H54 (cell line): ENCODE measurements around the gene CKS2.

Source experiments
- DNase-seq: peaks from one replicate; pipeline ENCODE4 v3.0.0; 2011; ENCODE audit warnings: low spot score, mixed read lengths; ENCODE audit not compliant: insufficient read length
- FAIRE-seq: peaks from 3 replicates; lab custom pipeline; 2011; peaks lifted over from hg19 to GRCh38; lab: Jason Lieb, UNC
- POLR2A ChIP-seq: IDR thresholded peaks from 2 replicates; pipeline ENCODE4 v1.6.1; 2011; ENCODE audit warnings: low read depth, mild to moderate bottlenecking, low read length

Gene CKS2

GRCh38 chr9:89350988-89351557 lies 40.1 kb downstream of the CKS2 start:
- TF ChIP-seq POLR2A = no peak
- FAIRE-seq = no peak
- DNase-seq = no peak

GRCh38 chr9:89351584-89352300 lies 40.7 kb downstream of the CKS2 start:
- TF ChIP-seq POLR2A = no peak
- FAIRE-seq (no peak), DNase-seq (no peak)

GRCh38 chr9:89352451-89352850 lies 41.5 kb downstream of the CKS2 start:
- DNase-seq (no peak), FAIRE-seq (no peak)
- no peak for TF ChIP-seq POLR2A

GRCh38 chr9:89352874-89353649 lies 42.1 kb downstream of the CKS2 start:
- no peak for TF ChIP-seq POLR2A
- no peak for FAIRE-seq
- no peak for DNase-seq

GRCh38 chr9:89353989-89354388 lies 43.0 kb downstream of the CKS2 start:
- DNase-seq = no peak
- no peak for FAIRE-seq
- no peak for TF ChIP-seq POLR2A

- DNase-seq (no peak), FAIRE-seq (no peak)
- no peak for TF ChIP-seq POLR2A
These were observed 43.5 kb downstream of the CKS2 start for GRCh38 chr9:89354471-89354870.

GRCh38 chr9:89356782-89357181 lies 45.8 kb downstream of the CKS2 start:
- DNase-seq (no peak), FAIRE-seq (no peak)
- no peak for TF ChIP-seq POLR2A

- TF ChIP-seq POLR2A = no peak
- FAIRE-seq (no peak), DNase-seq (no peak)
These were observed 46.6 kb downstream of the CKS2 start for GRCh38 chr9:89357331-89358197.

- FAIRE-seq = no peak
- no peak for DNase-seq
- no peak for TF ChIP-seq POLR2A
These were observed 47.5 kb downstream of the CKS2 start for GRCh38 chr9:89358376-89358916.

GRCh38 chr9:89358985-89359384 lies 48.0 kb downstream of the CKS2 start:
- FAIRE-seq (no peak), DNase-seq (no peak)
- no peak for TF ChIP-seq POLR2A

- DNase-seq (no peak), FAIRE-seq (no peak)
- TF ChIP-seq POLR2A = no peak
These were observed 48.8 kb downstream of the CKS2 start for GRCh38 chr9:89359751-89360261.

- no peak for TF ChIP-seq POLR2A
- no peak for FAIRE-seq
- no peak for DNase-seq
These were observed 49.5 kb downstream of the CKS2 start for GRCh38 chr9:89360465-89360864.

GRCh38 chr9:89361031-89361430 lies 50.0 kb downstream of the CKS2 start:
- FAIRE-seq (no peak), DNase-seq (no peak)
- no peak for TF ChIP-seq POLR2A
